Stimulated activated naive B cell treated with anti-CD40 and anti-IgM and Interleukin-4, amounts not matched to agents 10 μg/mL and 1 μg/mL and 100 μg/mL, for 72 hours (primary cell): ENCODE measurements around the gene TKFC.
A peak's percentile ranks its signal among the peaks of the same experiment; 100 is the strongest.

Source experiments
- ATAC-seq, 2 donors: fragments of 150-1000 bp; cut with Tn5 transposase; replicated peaks; 2 replicates each; pipeline ENCODE4 v1.10.0; 2021; ENCODE audit warnings: moderate library complexity in 1 of 2
- DNase-seq: peaks from one replicate; pipeline ENCODE4 v3.0.0; 2021
- H3K27ac Mint-ChIP-seq: one replicate; pipeline ENCODE4 v1.8.0; 2022; ENCODE audit warnings: mild to moderate bottlenecking, mixed read lengths
- H3K27me3 Mint-ChIP-seq, 2 donors: one replicate each; pipeline ENCODE4 v1.8.0; 2022; ENCODE audit warnings: mixed read lengths in 2 of 2
- H3K36me3 Mint-ChIP-seq, 2 donors: one replicate each; pipeline ENCODE4 v1.8.0; 2022; ENCODE audit warnings: mixed read lengths in 2 of 2, mild to moderate bottlenecking in 1 of 2
- H3K4me1 Mint-ChIP-seq, 2 donors: one replicate each; pipeline ENCODE4 v1.8.0; 2022; ENCODE audit warnings: mixed read lengths in 2 of 2, mild to moderate bottlenecking in 1 of 2
- H3K4me3 Mint-ChIP-seq, 2 donors: one replicate each; pipeline ENCODE4 v1.8.0; 2022; ENCODE audit warnings: mild to moderate bottlenecking in 2 of 2, mixed read lengths in 2 of 2, moderate library complexity in 1 of 2
- H3K9me3 Mint-ChIP-seq, 2 donors: one replicate each; pipeline ENCODE4 v1.8.0; 2022; ENCODE audit warnings: mixed read lengths in 2 of 2, mild to moderate bottlenecking in 1 of 2

Gene TKFC

DNA sequence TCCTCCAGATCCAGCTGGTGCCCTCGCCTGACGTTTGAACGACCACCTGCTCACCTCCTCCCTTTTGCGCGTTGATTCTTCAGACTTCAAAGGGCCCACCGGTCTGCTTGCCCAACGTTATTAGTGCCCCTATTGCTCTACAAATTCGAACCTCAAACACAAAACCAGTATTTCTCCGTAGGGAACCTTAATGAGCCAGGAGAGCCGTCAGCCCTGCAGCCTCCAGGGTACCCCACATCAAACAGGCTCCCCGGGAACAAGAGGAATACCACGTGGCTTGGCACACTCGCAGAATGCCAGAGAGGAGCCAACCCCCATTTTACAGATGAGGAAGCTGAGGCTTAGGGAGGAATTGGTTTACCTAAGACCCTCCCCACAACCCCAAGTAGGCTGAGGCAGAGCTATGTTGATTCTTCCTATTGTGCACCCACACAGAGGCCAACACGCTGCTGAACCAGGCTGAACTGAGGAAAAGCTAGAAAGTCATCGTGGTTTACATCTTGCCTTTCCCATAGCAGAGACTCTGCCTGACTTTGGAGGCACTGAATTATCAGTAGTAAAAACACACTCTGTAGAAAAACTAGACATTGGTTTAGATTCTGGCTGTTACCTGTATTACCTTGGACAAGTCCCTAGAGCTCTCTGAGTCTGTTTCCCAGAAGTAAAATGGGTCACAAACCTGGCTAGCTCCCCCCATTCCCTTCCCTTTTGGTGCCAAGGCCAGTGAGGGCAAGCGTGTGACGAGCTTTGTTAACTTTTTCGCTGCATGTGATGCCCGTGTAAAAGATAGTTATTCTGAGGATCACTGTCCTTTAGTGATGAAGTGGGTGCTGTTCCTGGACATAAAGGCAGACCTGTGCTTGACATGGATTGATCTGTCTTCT lies 764 bp downstream of the TKFC start:
- peaks cover 45 to 84% of the 10 kb centered on the region in 2 donors for H3K4me1 Mint-ChIP-seq
- no peaks in the 10 kb centered on the region for H3K9me3 Mint-ChIP-seq
- peaks cover 21 to 39% of the 10 kb centered on the region in 2 donors for H3K36me3 Mint-ChIP-seq
- H3K4me3 Mint-ChIP-seq: peak overlapping the region; percentile 87 to 99
- peak overlapping the region; percentile 98 for H3K27ac Mint-ChIP-seq
- no peaks in the 10 kb centered on the region for H3K27me3 Mint-ChIP-seq
- peak; percentile 22 to 25 for ATAC-seq
- no peak for DNase-seq

DNA sequence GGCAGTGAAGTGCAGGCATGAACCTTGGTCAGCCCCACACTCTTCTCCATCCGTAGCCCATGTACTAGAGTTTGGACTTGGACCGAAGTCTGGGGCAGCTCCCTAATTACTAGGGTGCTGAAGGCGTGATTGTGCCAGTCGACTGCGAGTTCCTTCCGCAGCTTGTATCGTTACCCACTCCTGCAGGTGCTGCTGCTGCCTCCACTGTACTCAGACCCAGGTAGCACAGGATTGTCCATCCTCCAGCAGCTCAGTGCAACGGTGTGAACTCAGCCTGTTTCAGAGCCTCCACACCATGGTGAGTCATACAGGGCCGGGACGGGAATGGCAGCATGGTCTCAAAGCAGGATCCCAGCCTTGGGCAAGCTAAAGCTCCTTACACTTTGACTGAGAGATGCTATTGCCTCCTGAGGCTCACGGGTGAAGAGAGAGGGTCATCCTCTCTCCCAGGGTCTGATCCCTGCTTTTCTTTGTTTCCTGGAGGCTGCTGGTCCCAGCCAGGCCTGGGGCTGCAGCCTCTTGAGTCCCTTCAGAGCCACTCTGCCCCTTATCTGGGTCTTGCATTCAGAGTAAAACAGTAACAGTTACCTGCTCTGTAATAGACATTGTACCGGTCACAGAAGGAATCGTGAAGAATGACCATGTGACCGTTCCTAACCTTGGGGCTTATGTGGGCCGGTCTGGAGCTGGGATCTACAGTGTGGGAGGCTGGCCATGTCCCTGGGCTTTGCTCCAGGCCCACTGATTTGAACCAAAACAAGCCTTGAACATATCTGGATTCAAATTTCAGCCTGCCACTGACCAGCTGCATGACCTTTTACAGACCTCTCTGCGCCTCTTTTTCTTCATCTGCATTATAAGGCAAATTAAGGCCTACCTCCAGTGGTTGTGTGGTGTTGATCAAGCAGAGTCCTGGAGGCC lies 1.7 kb downstream of the TKFC start:
- ATAC-seq (no peak), DNase-seq (no peak)
- Mint-ChIP-seq H3K4me3 (peak overlapping the region; percentile 87 to 99), H3K27ac (peak overlapping the region; percentile 98), H3K36me3 (peaks cover 21 to 35% of the 10 kb centered on the region in 2 donors), H3K4me1 (peaks cover 41 to 79% of the 10 kb centered on the region in 2 donors), H3K27me3 (no peaks in the 10 kb centered on the region), H3K9me3 (no peaks in the 10 kb centered on the region)

DNA sequence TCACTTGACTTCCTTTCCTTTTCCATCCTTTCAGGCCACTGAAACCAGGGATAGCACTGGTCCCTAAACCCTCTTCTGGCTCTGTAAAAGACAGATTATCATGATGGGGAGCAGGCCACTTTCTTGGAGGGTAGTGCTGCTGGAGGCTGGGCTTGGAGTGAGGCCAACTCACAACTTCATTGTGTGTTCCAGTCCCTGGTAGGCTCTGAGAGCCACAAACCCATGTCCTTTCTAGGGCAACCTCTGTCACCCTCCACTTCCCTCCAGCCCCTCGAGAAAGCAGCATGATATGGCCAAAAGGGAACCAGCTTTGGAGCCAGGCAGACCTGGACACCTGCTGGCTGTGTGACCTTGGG lies 2.3 kb downstream of the TKFC start:
- peak overlapping the region; percentile 87 for H3K27ac Mint-ChIP-seq
- DNase-seq: no peak
- H3K4me3 Mint-ChIP-seq: no peak overlapping the region

DNA sequence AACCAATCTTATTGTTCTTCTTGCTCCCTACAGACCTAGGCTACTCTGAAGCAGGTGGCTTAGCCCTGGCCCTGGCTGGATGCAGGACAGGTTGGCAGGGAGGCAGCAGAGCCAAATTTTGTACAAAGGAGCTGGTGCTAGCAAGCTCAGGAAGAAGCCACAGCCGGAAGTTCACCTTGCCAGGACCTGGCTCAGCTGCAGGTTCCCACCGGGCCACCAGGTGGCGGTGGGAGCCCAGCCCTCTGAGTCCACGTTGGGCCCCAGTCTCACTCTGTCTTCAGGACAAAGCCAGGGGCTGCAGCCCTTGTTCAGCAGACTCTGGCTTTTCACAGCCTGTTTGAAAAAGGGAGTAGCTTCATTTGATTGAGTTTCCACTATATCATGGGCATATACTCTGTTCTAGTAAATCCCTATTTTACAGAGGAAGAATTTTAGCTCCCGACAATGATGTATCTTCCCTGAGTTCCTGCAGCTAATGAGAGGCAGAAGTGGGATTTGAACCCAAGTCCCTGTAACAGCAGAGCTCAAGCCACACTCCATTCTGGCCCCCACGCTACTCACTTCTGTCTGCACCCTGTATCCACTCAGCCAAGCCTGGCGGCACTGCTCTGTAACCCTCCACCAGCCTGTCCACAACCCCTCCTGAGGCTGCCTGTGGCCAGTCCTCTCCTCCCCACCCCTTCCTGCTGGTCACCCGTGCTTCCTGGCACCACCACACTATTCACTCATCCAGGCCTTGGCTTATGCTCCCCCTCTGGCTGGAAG lies 3.3 kb downstream of the TKFC start:
- ATAC-seq (peak; percentile 72 to 75), DNase-seq (peak; percentile 77)
- no peak overlapping the region for H3K4me3 Mint-ChIP-seq
- peaks cover 28 to 38% of the 10 kb centered on the region in 2 donors for H3K36me3 Mint-ChIP-seq
- no peaks in the 10 kb centered on the region for H3K27me3 Mint-ChIP-seq
- no peaks in the 10 kb centered on the region for H3K9me3 Mint-ChIP-seq
- peak overlapping the region; percentile 59 for H3K27ac Mint-ChIP-seq
- H3K4me1 Mint-ChIP-seq: peaks cover 45 to 70% of the 10 kb centered on the region in 2 donors

More for the DNA sequence above, 2.3 kb downstream of the TKFC start:
- no peaks in the 10 kb centered on the region for H3K27me3 Mint-ChIP-seq
- no peaks in the 10 kb centered on the region for H3K9me3 Mint-ChIP-seq
- peaks cover 40 to 73% of the 10 kb centered on the region in 2 donors for H3K4me1 Mint-ChIP-seq
- ATAC-seq: no peak
- H3K36me3 Mint-ChIP-seq: peaks cover 20 to 30% of the 10 kb centered on the region in 2 donors

DNA sequence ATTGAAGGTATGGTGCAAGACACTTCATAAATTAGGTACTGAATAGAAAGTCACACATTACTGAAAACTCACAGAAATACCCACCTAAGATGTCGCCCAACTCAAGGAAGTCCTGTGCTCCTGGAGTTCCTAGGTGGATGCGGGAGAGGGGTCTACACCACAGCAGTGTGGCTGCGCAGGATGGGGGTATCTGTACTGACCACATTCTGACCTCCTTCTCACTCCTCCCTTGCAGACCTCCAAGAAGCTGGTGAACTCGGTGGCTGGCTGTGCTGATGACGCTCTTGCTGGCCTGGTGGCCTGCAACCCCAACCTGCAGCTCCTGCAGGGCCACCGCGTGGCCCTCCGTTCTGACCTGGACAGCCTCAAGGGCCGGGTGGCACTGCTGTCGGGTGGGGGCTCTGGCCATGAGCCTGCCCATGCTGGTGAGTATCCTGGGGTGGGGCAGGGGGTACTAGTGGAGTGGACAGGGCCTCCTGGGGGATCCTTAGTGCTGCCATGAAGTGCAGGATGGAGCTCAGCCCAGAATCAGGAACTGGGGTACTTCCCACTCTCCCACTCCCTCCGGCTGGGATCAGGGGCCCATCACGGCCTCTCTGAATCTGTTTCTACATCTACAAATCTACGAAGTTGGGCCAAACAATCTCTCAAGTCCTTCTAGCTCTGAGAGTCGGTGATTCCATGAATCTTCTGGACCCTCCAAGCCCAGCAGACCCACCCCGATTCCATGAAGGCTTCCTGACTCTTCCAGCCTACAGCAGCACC lies 4.9 kb downstream of the TKFC start:
- DNase-seq: no peak
- H3K36me3 Mint-ChIP-seq: peaks cover 34% of the 10 kb centered on the region in 2 donors
- no peak overlapping the region for H3K27ac Mint-ChIP-seq

GRCh38 chr11:61338783-61339489 lies 5.9 kb downstream of the TKFC start:
- DNase-seq (no peak), ATAC-seq (no peak)
- Mint-ChIP-seq H3K27ac (peak overlapping the region; percentile 62), H3K9me3 (no peaks in the 10 kb centered on the region), H3K36me3 (peaks cover 33 to 34% of the 10 kb centered on the region in 2 donors), H3K4me1 (peaks cover 34 to 56% of the 10 kb centered on the region in 2 donors), H3K27me3 (no peaks in the 10 kb centered on the region), H3K4me3 (no peak overlapping the region)

More for the DNA sequence above, 4.9 kb downstream of the TKFC start:
- Mint-ChIP-seq H3K4me1 (peaks cover 39 to 66% of the 10 kb centered on the region in 2 donors), H3K27me3 (no peaks in the 10 kb centered on the region), H3K9me3 (no peaks in the 10 kb centered on the region), H3K4me3 (no peak overlapping the region)
- ATAC-seq: no peak

GRCh38 chr11:61339490-61339878 lies 6.5 kb downstream of the TKFC start:
- Mint-ChIP-seq H3K36me3 (peaks cover 34 to 37% of the 10 kb centered on the region in 2 donors), H3K4me3 (no peak overlapping the region), H3K27me3 (no peaks in the 10 kb centered on the region), H3K4me1 (peaks cover 30 to 51% of the 10 kb centered on the region in 2 donors), H3K27ac (no peak overlapping the region), H3K9me3 (no peaks in the 10 kb centered on the region)
- DNase-seq: no peak
- no peak for ATAC-seq

GRCh38 chr11:61340979-61341378 lies 8.0 kb downstream of the TKFC start:
- no peak for ATAC-seq
- Mint-ChIP-seq H3K4me3 (no peak overlapping the region), H3K27ac (peak overlapping the region; percentile 68), H3K9me3 (no peaks in the 10 kb centered on the region), H3K36me3 (peaks cover 39% of the 10 kb centered on the region in 2 donors), H3K27me3 (no peaks in the 10 kb centered on the region), H3K4me1 (peaks cover 30 to 45% of the 10 kb centered on the region in 2 donors)
- DNase-seq: no peak

GRCh38 chr11:61341706-61342105 lies 8.7 kb downstream of the TKFC start:
- ATAC-seq: no peak
- H3K36me3 Mint-ChIP-seq: peaks cover 44 to 46% of the 10 kb centered on the region in 2 donors
- H3K4me1 Mint-ChIP-seq: peaks cover 27 to 45% of the 10 kb centered on the region in 2 donors
- H3K4me3 Mint-ChIP-seq: no peak overlapping the region
- DNase-seq: no peak
- no peaks in the 10 kb centered on the region for H3K9me3 Mint-ChIP-seq
- H3K27me3 Mint-ChIP-seq: no peaks in the 10 kb centered on the region
- peak overlapping the region; percentile 68 for H3K27ac Mint-ChIP-seq

DNA sequence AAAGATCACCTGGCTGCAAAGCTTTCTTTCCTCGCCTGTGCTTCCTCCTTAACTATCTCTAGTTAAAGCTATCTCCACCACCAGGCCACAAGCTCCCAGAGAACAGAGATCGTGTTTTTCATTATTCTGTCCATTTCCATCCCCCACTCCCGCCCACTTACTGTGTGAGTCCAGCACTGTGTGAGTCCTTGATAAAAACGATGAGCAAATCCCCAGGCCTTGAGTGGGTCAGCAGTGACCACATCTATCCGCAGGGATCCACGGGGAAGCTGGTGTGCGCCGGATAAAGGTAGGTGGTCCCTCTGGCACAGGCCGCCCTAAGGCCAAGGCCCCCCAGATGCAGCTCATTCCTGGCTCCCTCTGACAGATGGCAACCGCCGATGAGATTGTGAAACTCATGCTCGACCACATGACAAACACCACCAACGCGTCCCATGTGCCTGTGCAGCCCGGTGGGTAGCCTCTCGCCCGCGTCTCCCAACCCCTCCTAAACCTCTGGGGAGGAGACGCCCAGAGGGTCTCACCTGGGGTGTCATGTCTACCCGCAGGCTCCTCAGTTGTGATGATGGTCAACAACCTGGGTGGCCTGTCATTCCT lies 9.3 kb downstream of the TKFC start:
- Mint-ChIP-seq H3K9me3 (no peaks in the 10 kb centered on the region), H3K4me3 (no peak overlapping the region), H3K27me3 (no peaks in the 10 kb centered on the region), H3K4me1 (peaks cover 24 to 45% of the 10 kb centered on the region in 2 donors), H3K27ac (no peak overlapping the region), H3K36me3 (peaks cover 46 to 50% of the 10 kb centered on the region in 2 donors)
- DNase-seq (no peak), ATAC-seq (no peak)

DNA sequence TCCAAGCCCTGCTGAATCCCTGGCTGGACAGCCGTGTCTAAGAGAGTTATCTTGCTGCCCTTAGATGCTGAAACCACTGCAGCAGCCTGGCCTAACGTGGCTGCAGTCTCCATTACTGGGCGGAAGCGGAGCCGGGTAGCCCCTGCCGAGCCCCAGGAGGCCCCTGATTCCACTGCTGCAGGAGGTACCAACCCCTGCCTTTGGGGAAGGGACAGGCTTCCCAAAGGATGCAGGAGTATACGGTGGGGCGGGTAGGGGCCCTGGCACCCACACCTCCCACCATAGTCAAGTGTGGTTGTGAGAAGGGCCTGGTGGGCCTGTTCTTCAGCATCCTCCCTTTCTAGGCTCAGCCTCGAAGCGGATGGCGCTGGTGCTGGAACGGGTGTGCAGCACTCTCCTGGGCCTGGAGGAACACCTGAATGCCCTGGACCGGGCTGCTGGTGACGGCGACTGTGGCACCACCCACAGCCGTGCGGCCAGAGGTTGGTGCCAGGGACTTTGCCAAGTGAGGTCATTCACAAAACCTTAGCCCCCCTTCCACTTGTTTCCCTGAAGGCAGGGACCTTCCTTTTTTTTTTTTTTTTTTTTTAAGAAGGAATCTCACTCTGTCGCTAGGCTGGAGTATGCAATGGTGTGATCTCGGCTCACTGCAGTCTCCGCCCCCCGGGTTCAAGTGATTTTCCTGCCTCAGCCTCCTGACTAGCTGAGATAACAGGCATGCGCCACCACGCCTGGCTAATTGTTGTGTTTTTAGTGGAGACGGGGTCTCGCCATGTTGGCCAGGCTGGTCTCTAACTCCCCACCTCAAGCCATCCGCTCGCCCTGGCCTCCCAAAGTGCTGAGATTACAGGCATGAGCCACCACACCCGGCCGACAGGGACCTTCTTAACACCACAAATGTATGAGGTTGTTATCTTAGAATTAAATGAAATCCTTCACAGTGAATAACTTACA lies 11.0 kb downstream of the TKFC start:
- H3K27me3 Mint-ChIP-seq: no peaks in the 10 kb centered on the region
- H3K9me3 Mint-ChIP-seq: no peaks in the 10 kb centered on the region
- peaks cover 28 to 49% of the 10 kb centered on the region in 2 donors for H3K4me1 Mint-ChIP-seq
- ATAC-seq (no peak), DNase-seq (no peak)
- H3K4me3 Mint-ChIP-seq: no peak overlapping the region
- peaks cover 38 to 58% of the 10 kb centered on the region in 2 donors for H3K36me3 Mint-ChIP-seq
- H3K27ac Mint-ChIP-seq: peak overlapping the region; percentile 65
